ENCODE data around the gene PEX6.
A peak's percentile ranks its signal among the peaks of the same experiment; 100 is the strongest.

DNA sequence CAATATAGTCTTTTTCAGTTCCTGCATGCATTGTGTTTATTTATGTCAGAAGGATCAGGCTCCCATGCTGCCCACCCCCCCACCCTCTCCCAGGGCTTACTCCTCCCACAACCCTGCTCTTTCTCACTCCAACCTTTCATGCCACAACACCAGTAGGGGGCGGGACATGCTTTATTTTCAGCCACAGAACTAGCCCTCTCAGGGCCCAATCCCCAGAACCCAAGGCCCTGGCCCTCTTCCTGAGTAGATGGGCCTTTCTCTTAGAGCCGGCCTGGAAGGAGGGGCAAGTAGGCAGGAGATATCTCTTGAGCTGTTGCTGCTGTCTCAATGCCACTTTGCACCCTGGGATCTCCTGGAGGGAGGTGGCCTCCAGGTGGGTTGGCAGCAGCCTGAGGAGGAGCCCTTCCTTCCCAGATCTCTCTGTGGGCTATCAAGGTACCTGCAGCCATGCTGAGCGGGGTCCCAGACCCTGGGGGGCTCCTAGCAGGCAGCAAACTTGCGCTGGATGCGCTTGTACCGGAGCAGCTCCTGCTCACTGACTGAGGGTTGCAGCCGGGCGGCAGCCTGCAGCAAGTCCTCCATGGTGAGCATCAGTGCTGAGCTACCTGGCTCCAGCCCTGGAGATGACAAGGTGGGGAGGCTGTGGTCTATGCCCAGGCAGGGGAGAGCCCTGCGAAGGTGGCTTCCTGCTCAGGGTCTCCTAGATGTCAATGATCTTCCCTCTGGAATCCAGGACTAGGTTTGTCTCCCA lies 15.0 kb downstream of the PEX6 start:
- TF ChIP-seq POLR2A (IDR thresholded peaks at IDR 0.05), result no peak
- TF ChIP-seq, protein P1, sequence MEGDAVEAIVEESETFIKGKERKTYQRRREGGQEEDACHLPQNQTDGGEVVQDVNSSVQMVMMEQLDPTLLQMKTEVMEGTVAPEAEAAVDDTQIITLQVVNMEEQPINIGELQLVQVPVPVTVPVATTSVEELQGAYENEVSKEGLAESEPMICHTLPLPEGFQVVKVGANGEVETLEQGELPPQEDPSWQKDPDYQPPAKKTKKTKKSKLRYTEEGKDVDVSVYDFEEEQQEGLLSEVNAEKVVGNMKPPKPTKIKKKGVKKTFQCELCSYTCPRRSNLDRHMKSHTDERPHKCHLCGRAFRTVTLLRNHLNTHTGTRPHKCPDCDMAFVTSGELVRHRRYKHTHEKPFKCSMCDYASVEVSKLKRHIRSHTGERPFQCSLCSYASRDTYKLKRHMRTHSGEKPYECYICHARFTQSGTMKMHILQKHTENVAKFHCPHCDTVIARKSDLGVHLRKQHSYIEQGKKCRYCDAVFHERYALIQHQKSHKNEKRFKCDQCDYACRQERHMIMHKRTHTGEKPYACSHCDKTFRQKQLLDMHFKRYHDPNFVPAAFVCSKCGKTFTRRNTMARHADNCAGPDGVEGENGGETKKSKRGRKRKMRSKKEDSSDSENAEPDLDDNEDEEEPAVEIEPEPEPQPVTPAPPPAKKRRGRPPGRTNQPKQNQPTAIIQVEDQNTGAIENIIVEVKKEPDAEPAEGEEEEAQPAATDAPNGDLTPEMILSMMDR (IDR thresholded peaks at IDR 0.05), result peak in 2 of 5 experiments; percentile 11
- no peak for TF ChIP-seq POLR2AphosphoS5 (IDR thresholded peaks at IDR 0.05)
